ENCODE measurements around the gene KRT33A. TPM values are rescaled to one million over a fixed set of nuclear protein-coding genes. Genes with fewer than 3 reads are reported as not detected.

KRT33A gene
- total RNA-seq, 1 experiment from 2014 or later = not detected

DNA sequence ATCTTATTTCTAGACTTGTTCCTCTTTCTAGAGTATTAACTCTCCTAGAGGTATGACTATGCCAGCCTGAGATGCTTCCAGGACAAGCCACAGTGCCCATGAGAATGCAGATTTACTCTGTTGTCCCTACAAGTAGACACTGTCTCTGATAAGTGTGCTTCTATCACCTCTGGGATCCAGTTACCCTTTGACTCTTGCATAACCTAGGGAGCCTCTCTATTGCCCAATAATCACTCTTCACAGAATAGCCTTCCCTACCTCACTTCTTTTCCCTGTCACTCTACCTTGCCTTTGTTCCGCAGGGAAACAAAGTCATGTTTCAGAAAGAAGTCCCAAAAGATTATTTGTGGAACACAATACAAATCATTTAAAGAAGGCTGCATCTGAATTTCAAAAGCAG lies 33.1 kb upstream of the KRT33A start:
- H3K4me1 ChIP-seq (ENCODE audit: insufficient read depth, low read length) = no peaks in the 10 kb centered on the region
- no peak overlapping the region for H2BK5ac ChIP-seq (ENCODE audit: insufficient read length, low read length)
- no peak overlapping the region for H3K4me2 ChIP-seq (ENCODE audit: insufficient read depth, insufficient read length, low read length)
- no peak overlapping the region for H3K18ac ChIP-seq (ENCODE audit: insufficient read length, low read depth, low read length)
- H3K79me2 ChIP-seq (ENCODE audit: insufficient read depth, low read length) = no peaks in the 10 kb centered on the region
- H3K14ac ChIP-seq (ENCODE audit: insufficient read depth, low read length) = no peak overlapping the region
- Mint-ChIP-seq H3K36me3 (ENCODE audit: insufficient read depth in 1 of 3, low read depth in 3 of 3) (0 out of 7 replicates have a peak, but pooled peaks cover 0 to 2% (median 0%) of the 10 kb centered on the region in 3 experiments), H3K27me3 (ENCODE audit: low read depth) (peaks cover 9% of the 10 kb centered on the region), H3K27ac (no peak overlapping the region), H3K9me3 (peaks cover 0 to 11% of the 10 kb centered on the region in 2 experiments; a peak in 3 of 5 replicates), H3K4me1 (peaks cover 0 to 5% of the 10 kb centered on the region in 2 experiments; a peak in 1 of 4 replicates), H3K4me3 (no peak overlapping the region)
- H2AFZ ChIP-seq (ENCODE audit: low read length) = no peak overlapping the region
- H3K56ac ChIP-seq (ENCODE audit: insufficient read length, low read depth, low read length) = no peak overlapping the region
- H3K23ac ChIP-seq (ENCODE audit: insufficient read length, low read depth, low read length) = no peak overlapping the region
- no peaks in the 10 kb centered on the region for H3K27me3 ChIP-seq (ENCODE audit: insufficient read depth, low read length)
- no peaks in the 10 kb centered on the region for H3K79me1 ChIP-seq (ENCODE audit: insufficient read depth, low read depth, low read length, poor library complexity, severe bottlenecking)
- DNase-seq = no peak
- H4K91ac ChIP-seq (ENCODE audit: insufficient read length, low read depth, low read length) = no peak overlapping the region
- no peak overlapping the region for H2BK20ac ChIP-seq (ENCODE audit: low read depth, low read length, poor library complexity, severe bottlenecking)
- no CpG with 5 or more reads among the region's 1 CpG for WGBS (ENCODE audit: extremely low coverage, insufficient read length, low lambda C conversion rate)
- H2AK5ac ChIP-seq (ENCODE audit: insufficient read length, low read length) = no peak overlapping the region
- no peak overlapping the region for H3T11ph ChIP-seq (ENCODE audit: low read length)
- no peak overlapping the region for H2BK15ac ChIP-seq (ENCODE audit: low read depth, low read length)
- no peak overlapping the region for H4K5ac ChIP-seq (ENCODE audit: insufficient read length, low read depth, low read length)
- H3K4ac ChIP-seq (ENCODE audit: low read depth, low read length) = no peak overlapping the region
- TF ChIP-seq, protein P1, sequence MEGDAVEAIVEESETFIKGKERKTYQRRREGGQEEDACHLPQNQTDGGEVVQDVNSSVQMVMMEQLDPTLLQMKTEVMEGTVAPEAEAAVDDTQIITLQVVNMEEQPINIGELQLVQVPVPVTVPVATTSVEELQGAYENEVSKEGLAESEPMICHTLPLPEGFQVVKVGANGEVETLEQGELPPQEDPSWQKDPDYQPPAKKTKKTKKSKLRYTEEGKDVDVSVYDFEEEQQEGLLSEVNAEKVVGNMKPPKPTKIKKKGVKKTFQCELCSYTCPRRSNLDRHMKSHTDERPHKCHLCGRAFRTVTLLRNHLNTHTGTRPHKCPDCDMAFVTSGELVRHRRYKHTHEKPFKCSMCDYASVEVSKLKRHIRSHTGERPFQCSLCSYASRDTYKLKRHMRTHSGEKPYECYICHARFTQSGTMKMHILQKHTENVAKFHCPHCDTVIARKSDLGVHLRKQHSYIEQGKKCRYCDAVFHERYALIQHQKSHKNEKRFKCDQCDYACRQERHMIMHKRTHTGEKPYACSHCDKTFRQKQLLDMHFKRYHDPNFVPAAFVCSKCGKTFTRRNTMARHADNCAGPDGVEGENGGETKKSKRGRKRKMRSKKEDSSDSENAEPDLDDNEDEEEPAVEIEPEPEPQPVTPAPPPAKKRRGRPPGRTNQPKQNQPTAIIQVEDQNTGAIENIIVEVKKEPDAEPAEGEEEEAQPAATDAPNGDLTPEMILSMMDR (conservative IDR thresholded peaks at IDR 0.05) = no peak
- no peak overlapping the region for H3K9ac ChIP-seq (ENCODE audit: extremely low read depth, insufficient read length, low read length)
- no peaks in the 10 kb centered on the region for H3K9me3 ChIP-seq (ENCODE audit: control insufficient read depth, low read depth, low read length)
- H3K23me2 ChIP-seq (ENCODE audit: insufficient read length, low read depth, low read length, poor library complexity, severe bottlenecking) = no peaks in the 10 kb centered on the region
- H3K27ac ChIP-seq (ENCODE audit: insufficient read length, low read depth, low read length) = no peak overlapping the region
- no peak overlapping the region for H2BK120ac ChIP-seq (ENCODE audit: low read depth, low read length, poor library complexity, severe bottlenecking)
- H2BK12ac ChIP-seq (ENCODE audit: insufficient read length, low read depth, low read length) = no peak overlapping the region
- H4K20me1 ChIP-seq (ENCODE audit: control insufficient read depth, insufficient read depth, insufficient read length) = no peaks in the 10 kb centered on the region
- no peak overlapping the region for H4K8ac ChIP-seq (replicated peaks; ENCODE audit: insufficient read length, low read depth, low read length)
